HCT116 (cell line): ENCODE results near the gene TOGARAM1. TPM values are rescaled to one million over a fixed set of nuclear protein-coding genes. Genes with fewer than 3 reads are reported as not detected.

Experiments used
- ATAC-seq: fragments of 200-7000 bp; cut with Tn5 transposase; 2 replicates; pipeline ENCODE4 v1.9.1; 2020; ENCODE audit warnings: mild to moderate bottlenecking, moderate library complexity
- BruUV-seq: library from RNA; stranded (reverse); fragments of 400-500 nt; replicated peaks from 2 replicates; lab custom pipeline; 2021; lab: Mats Ljungman, UMichigan
- CTCF ChIA-PET: fragments of 300-600 bp; sonication (Branson Sonifier 250); formaldehyde crosslinking; loops from one replicate; lab custom pipeline; 2021; ENCODE audit warnings: antibody characterized with exemption; lab: Charles Lee
- POLR2A ChIA-PET: fragments of 300-600, 350-600 bp; sonication (Branson Sonifier 250); formaldehyde crosslinking; loops from one replicate; lab custom pipeline; 2021; ENCODE audit warnings: antibody characterized with exemption; lab: Charles Lee
- RAD21 ChIA-PET, 2 experiments: fragments of 300-600 bp; sonication (Branson Sonifier 250); formaldehyde crosslinking; loops; one replicate each; lab custom pipeline; 2023; ENCODE audit warnings: low total read pairs in 2 of 2; ENCODE audit not compliant: uncharacterized antibody in 2 of 2, unreplicated experiment in 2 of 2, low non-redundant PET in 1 of 2; lab: Charles Lee
- DNase-seq: peaks from one replicate; pipeline ENCODE4 v3.0.0-alpha.2; 2010; ENCODE audit warnings: low read depth, low spot score
- H2AFZ ChIP-seq: fragments of 200-600 bp; shearing (Covaris generic), sonication (generic); 2 replicates; pipeline ENCODE4 v1.6.1; 2017; ENCODE audit warnings: low read depth, mixed run types, mixed read lengths, antibody characterized with exemption, low read length; ENCODE audit not compliant: poor library complexity, severe bottlenecking
- H3K27ac ChIP-seq: 2 replicates; pipeline ENCODE4 v1.5.1; 2012; ENCODE audit warnings: low read depth, low read length
- H3K27me3 ChIP-seq: fragments of 200-600 bp; sonication (generic); 2 replicates; pipeline ENCODE4 v1.6.1; 2016; ENCODE audit warnings: mixed run types, low read length, mixed read lengths; ENCODE audit not compliant: insufficient read depth
- H3K36me3 ChIP-seq, 2 experiments: fragments of 200-500 bp in 1 of 2; fragments of 200-600 bp in 1 of 2; sonication (Bioruptor generic) in 1 of 2; sonication (generic) in 1 of 2; 2 replicates each; pipeline versions ENCODE4 v1.5.1 to v1.6.1; 2014 to 2016; ENCODE audit warnings: low read length in 2 of 2, inconsistent platforms in 1 of 2, mixed read lengths in 1 of 2, mixed run types in 1 of 2; ENCODE audit not compliant: insufficient read depth in 2 of 2, control insufficient read depth in 1 of 2
- H3K4me1 ChIP-seq, 2 experiments: fragments of 200-600 bp in 1 of 2; sonication (generic) in 1 of 2; 2 replicates each; pipeline versions ENCODE4 v1.5.1 to v1.6.1; 2012 to 2017; ENCODE audit warnings: low read length in 2 of 2, inconsistent platforms in 1 of 2, mild to moderate bottlenecking in 1 of 2, mixed read lengths in 1 of 2, mixed run types in 1 of 2, moderate library complexity in 1 of 2; ENCODE audit not compliant: insufficient read depth in 2 of 2, control insufficient read depth in 1 of 2
- H3K4me2 ChIP-seq: fragments of 200-600 bp; sonication (generic); 2 replicates; pipeline ENCODE4 v1.6.1; 2017; ENCODE audit warnings: mixed run types, low read length, mixed read lengths
- H3K4me3 ChIP-seq, 2 experiments: fragments of 200-600 bp in 1 of 2; sonication (generic) in 1 of 2; replicated peaks in 1 of 2; 2 replicates each; pipeline ENCODE4 v1.5.1; 2011 to 2016; ENCODE audit warnings: low read length in 2 of 2, control low read depth in 1 of 2, low read depth in 1 of 2, mild to moderate bottlenecking in 1 of 2, mixed read lengths in 1 of 2, mixed run types in 1 of 2
- H3K79me2 ChIP-seq: fragments of 200-600 bp; sonication (generic); 2 replicates; pipeline ENCODE4 v1.6.1; 2017; ENCODE audit warnings: mild to moderate bottlenecking, mixed run types, low read length, moderate library complexity, mixed read lengths; ENCODE audit not compliant: insufficient read depth
- H3K9ac ChIP-seq: fragments of 200-600 bp; sonication (generic); 2 replicates; pipeline ENCODE4 v1.6.1; 2016; ENCODE audit warnings: low read length, mixed read lengths
- H3K9me2 ChIP-seq: fragments of 200-600 bp; sonication (generic), shearing (Covaris generic); 2 replicates; pipeline ENCODE4 v1.6.1; 2017; ENCODE audit warnings: mixed run types, mild to moderate bottlenecking, moderate library complexity; ENCODE audit not compliant: insufficient read depth
- H3K9me3 ChIP-seq, 2 experiments: fragments of 200-500 bp in 1 of 2; fragments of 200-600 bp in 1 of 2; sonication (Bioruptor generic) in 1 of 2; sonication (generic) in 1 of 2; 2 replicates each; pipeline ENCODE4 v1.6.1; 2014 to 2017; ENCODE audit warnings: low read length in 2 of 2, mixed read lengths in 2 of 2, inconsistent platforms in 1 of 2, low read depth in 1 of 2, mild to moderate bottlenecking in 1 of 2, mixed run types in 1 of 2, moderate library complexity in 1 of 2; ENCODE audit not compliant: control insufficient read depth in 1 of 2, insufficient read depth in 1 of 2
- H4K20me1 ChIP-seq: fragments of 200-600 bp; sonication (generic), shearing (Covaris generic); 2 replicates; pipeline ENCODE4 v1.6.1; 2017; ENCODE audit warnings: mixed run types, mild to moderate bottlenecking, moderate library complexity; ENCODE audit not compliant: insufficient read depth
- CBX3 ChIP-seq: IDR thresholded peaks from 2 replicates; pipeline ENCODE4 v1.6.1; 2012; ENCODE audit warnings: low read depth
- CEBPB ChIP-seq: IDR thresholded peaks from 2 replicates; pipeline ENCODE4 v1.6.1; 2012; ENCODE audit warnings: low read depth
- EGR1 ChIP-seq: IDR thresholded peaks from 2 replicates; pipeline ENCODE4 v1.6.1; 2012; ENCODE audit warnings: low read depth
- ELF1 ChIP-seq: IDR thresholded peaks from 2 replicates; pipeline ENCODE4 v1.6.1; 2012; ENCODE audit warnings: low read depth, borderline replicate concordance
- EZH2 ChIP-seq: fragments of 200-600 bp; sonication (generic); IDR thresholded peaks from 2 replicates; pipeline ENCODE4 v1.6.1; 2017; ENCODE audit warnings: antibody characterized with exemption, mixed run types
- EZH2phosphoT487 ChIP-seq: fragments of 200-600 bp; IDR thresholded peaks from 2 replicates; pipeline ENCODE4 v1.6.1; 2018; ENCODE audit warnings: antibody characterized with exemption, borderline replicate concordance
- FOSL1 ChIP-seq: IDR thresholded peaks from 2 replicates; pipeline ENCODE4 v1.6.1; 2012; ENCODE audit warnings: low read depth
- JUND ChIP-seq: IDR thresholded peaks from 2 replicates; pipeline ENCODE4 v1.6.1; 2012
- POLR2A ChIP-seq: IDR thresholded peaks from 2 replicates; pipeline ENCODE4 v1.7.0; 2011; ENCODE audit warnings: borderline replicate concordance; ENCODE audit not compliant: insufficient read depth, insufficient read length; ENCODE audit errors: extremely low read depth
- SIN3A ChIP-seq: IDR thresholded peaks from 2 replicates; pipeline ENCODE4 v1.6.1; 2012; ENCODE audit warnings: low read depth
- SRF ChIP-seq: IDR thresholded peaks from 2 replicates; pipeline ENCODE4 v1.6.1; 2012; ENCODE audit warnings: low read depth
- TCF7L2 ChIP-seq: IDR thresholded peaks from 2 replicates; pipeline ENCODE4 v1.7.0; 2011; ENCODE audit warnings: borderline replicate concordance, inconsistent platforms; ENCODE audit not compliant: insufficient read depth, insufficient read length; ENCODE audit errors: extremely low read depth
- YY1 ChIP-seq: IDR thresholded peaks from 2 replicates; pipeline ENCODE4 v1.6.1; 2011; ENCODE audit warnings: low read length, low read depth, moderate library complexity, mild to moderate bottlenecking; ENCODE audit not compliant: insufficient replicate concordance; ENCODE audit errors: extremely low read depth
- ZFX ChIP-seq: fragments of 450-650 bp; IDR thresholded peaks from 2 replicates; pipeline ENCODE4 v1.6.1; 2017
- ZNF274 ChIP-seq: fragments of 200-500 bp; sonication (Bioruptor generic); IDR thresholded peaks from 2 replicates; pipeline ENCODE4 v1.6.1; 2014; ENCODE audit warnings: mild to moderate bottlenecking, low read depth, low read length, inconsistent platforms
- intact Hi-C: fragments of 100-400 bp; cut with micrococcal nuclease; formaldehyde crosslinking; loops from 2 replicates; pipeline ENCODE4 v1.10.0; 2022
- total RNA-seq: library from RNA; stranded (reverse); gene quantifications from one replicate; pipeline ENCODE4 v1.2.1, GENCODE V29; 2021; ENCODE audit not compliant: unreplicated experiment
- TF ChIP-seq, protein P1 (sequence below): IDR thresholded peaks from 2 replicates; pipeline ENCODE4 v1.6.1; 2012
- TF ChIP-seq, protein P2 (sequence below): IDR thresholded peaks from 2 replicates; pipeline ENCODE4 v1.6.1; 2011; ENCODE audit warnings: mild to moderate bottlenecking, low read length, moderate library complexity; ENCODE audit not compliant: insufficient replicate concordance; ENCODE audit errors: extremely low read depth
- TF ChIP-seq, protein P3 (sequence below): IDR thresholded peaks from 2 replicates; pipeline ENCODE4 v1.6.1; 2012
- TF ChIP-seq, protein P4 (sequence below), 3 experiments: fragments of 200-600 bp in 1 of 3; sonication (generic) in 1 of 3; IDR thresholded peaks in 2 of 3; conservative IDR thresholded peaks in 1 of 3; 2 replicates each; pipeline ENCODE4 v1.5.1; 2012 to 2017; ENCODE audit warnings: low read depth in 2 of 3, low read length in 2 of 3, antibody characterized with exemption in 1 of 3, borderline replicate concordance in 1 of 3, control low read depth in 1 of 3, mild to moderate bottlenecking in 1 of 3, mixed read lengths in 1 of 3, mixed run types in 1 of 3, moderate library complexity in 1 of 3; ENCODE audit not compliant: insufficient read depth in 1 of 3

TOGARAM1 gene
- total RNA-seq, 1 experiment from 2014 or later, result 1.9 TPM

DNA sequence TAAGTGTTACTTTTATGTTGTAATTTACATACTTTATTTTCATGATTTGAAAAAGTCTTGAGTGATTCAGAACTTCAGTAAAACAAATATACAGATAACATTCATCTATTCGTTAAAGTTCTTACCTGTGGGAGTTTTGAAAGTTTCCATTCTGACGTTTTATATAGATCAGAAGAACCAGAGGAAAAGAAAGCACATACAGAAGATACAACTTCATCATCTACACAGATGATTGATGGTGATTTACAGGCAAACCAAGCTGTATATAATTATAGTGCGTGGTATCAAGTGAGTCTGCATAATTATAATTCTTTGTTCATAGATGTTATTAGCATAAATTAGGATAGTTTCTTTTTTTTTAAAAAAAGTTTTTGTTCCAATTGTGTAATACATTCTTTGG, 152.3 kb downstream of the TOGARAM1 start:
- no TSS peak for BruUV-seq
- no peak for ATAC-seq
- Histone ChIP-seq H3K4me1 (no peaks in the 10 kb centered on the region), H3K79me2 (peaks cover 29% of the 10 kb centered on the region), H3K9ac (no peak overlapping the region), H3K9me3 (no peaks in the 10 kb centered on the region), H2AFZ (no peak overlapping the region), H3K9me2 (no peaks in the 10 kb centered on the region), H3K27me3 (no peaks in the 10 kb centered on the region), H3K27ac (no peak overlapping the region), H4K20me1 (0 out of 2 replicates have a peak, but pooled peaks cover 3% of the 10 kb centered on the region), H3K36me3 (peaks cover 63% of the 10 kb centered on the region in 2 experiments), H3K4me3 (no peak overlapping the region), H3K4me2 (no peak overlapping the region)
- ChIA-PET POLR2A (interaction anchor here (1.4 kb wide), 1 partner anchor 15 kb away, joined by 3 read pairs; no protein-coding TSS in a partner anchor), CTCF (no interaction called here), RAD21 (no interaction called here)
- DNase-seq, result no peak
- TF ChIP-seq YY1 (no peak), CBX3 (no peak), JUND (no peak), EZH2 (no peak), TCF7L2 (no peak), ZFX (no peak), CEBPB (no peak), SRF (no peak), ZNF274 (no peak), ELF1 (no peak), EZH2phosphoT487 (no peak), FOSL1 (no peak), EGR1 (no peak), POLR2A (no peak), SIN3A (no peak)
- TF ChIP-seq, protein P1, sequence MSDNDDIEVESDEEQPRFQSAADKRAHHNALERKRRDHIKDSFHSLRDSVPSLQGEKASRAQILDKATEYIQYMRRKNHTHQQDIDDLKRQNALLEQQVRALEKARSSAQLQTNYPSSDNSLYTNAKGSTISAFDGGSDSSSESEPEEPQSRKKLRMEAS, result no peak
- TF ChIP-seq, protein P2, sequence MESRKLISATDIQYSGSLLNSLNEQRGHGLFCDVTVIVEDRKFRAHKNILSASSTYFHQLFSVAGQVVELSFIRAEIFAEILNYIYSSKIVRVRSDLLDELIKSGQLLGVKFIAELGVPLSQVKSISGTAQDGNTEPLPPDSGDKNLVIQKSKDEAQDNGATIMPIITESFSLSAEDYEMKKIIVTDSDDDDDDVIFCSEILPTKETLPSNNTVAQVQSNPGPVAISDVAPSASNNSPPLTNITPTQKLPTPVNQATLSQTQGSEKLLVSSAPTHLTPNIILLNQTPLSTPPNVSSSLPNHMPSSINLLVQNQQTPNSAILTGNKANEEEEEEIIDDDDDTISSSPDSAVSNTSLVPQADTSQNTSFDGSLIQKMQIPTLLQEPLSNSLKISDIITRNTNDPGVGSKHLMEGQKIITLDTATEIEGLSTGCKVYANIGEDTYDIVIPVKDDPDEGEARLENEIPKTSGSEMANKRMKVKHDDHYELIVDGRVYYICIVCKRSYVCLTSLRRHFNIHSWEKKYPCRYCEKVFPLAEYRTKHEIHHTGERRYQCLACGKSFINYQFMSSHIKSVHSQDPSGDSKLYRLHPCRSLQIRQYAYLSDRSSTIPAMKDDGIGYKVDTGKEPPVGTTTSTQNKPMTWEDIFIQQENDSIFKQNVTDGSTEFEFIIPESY, result no peak
- TF ChIP-seq, protein P3, sequence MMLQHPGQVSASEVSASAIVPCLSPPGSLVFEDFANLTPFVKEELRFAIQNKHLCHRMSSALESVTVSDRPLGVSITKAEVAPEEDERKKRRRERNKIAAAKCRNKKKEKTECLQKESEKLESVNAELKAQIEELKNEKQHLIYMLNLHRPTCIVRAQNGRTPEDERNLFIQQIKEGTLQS, result no peak
- TF ChIP-seq, protein P4, sequence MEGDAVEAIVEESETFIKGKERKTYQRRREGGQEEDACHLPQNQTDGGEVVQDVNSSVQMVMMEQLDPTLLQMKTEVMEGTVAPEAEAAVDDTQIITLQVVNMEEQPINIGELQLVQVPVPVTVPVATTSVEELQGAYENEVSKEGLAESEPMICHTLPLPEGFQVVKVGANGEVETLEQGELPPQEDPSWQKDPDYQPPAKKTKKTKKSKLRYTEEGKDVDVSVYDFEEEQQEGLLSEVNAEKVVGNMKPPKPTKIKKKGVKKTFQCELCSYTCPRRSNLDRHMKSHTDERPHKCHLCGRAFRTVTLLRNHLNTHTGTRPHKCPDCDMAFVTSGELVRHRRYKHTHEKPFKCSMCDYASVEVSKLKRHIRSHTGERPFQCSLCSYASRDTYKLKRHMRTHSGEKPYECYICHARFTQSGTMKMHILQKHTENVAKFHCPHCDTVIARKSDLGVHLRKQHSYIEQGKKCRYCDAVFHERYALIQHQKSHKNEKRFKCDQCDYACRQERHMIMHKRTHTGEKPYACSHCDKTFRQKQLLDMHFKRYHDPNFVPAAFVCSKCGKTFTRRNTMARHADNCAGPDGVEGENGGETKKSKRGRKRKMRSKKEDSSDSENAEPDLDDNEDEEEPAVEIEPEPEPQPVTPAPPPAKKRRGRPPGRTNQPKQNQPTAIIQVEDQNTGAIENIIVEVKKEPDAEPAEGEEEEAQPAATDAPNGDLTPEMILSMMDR (IDR thresholded peaks at IDR 0.05 in 2 of 3, conservative IDR thresholded peaks at IDR 0.05 in 1 of 3; ENCODE audit: borderline replicate concordance in 1 of 3, insufficient read depth in 1 of 3, low read depth in 2 of 3, low read length in 2 of 3), result no peak
- intact Hi-C loops, result no loop called here
